HCT116 (cell line): Measurements from ENCODE around the gene DHX58. TPM values are rescaled to one million over a fixed set of nuclear protein-coding genes. Genes with fewer than 3 reads are reported as not detected.
A peak's percentile ranks its signal among the peaks of the same experiment; 100 is the strongest.

ENCODE experiments used
- ATAC-seq: fragments of 200-7000 bp; cut with Tn5 transposase; 2 replicates; pipeline ENCODE4 v1.9.1; 2020; ENCODE audit warnings: mild to moderate bottlenecking, moderate library complexity
- BruUV-seq: library from RNA; stranded (reverse); fragments of 400-500 nt; replicated peaks from 2 replicates; lab custom pipeline; 2021; lab: Mats Ljungman, UMichigan
- CTCF ChIA-PET: fragments of 300-600 bp; sonication (Branson Sonifier 250); formaldehyde crosslinking; loops from one replicate; lab custom pipeline; 2021; ENCODE audit warnings: antibody characterized with exemption; lab: Charles Lee
- POLR2A ChIA-PET: fragments of 300-600, 350-600 bp; sonication (Branson Sonifier 250); formaldehyde crosslinking; loops from one replicate; lab custom pipeline; 2021; ENCODE audit warnings: antibody characterized with exemption; lab: Charles Lee
- RAD21 ChIA-PET, 2 experiments: fragments of 300-600 bp; sonication (Branson Sonifier 250); formaldehyde crosslinking; loops; one replicate each; lab custom pipeline; 2023; ENCODE audit warnings: low total read pairs in 2 of 2; ENCODE audit not compliant: uncharacterized antibody in 2 of 2, unreplicated experiment in 2 of 2, low non-redundant PET in 1 of 2; lab: Charles Lee
- DNase-seq: peaks from one replicate; pipeline ENCODE4 v3.0.0-alpha.2; 2010; ENCODE audit warnings: low read depth, low spot score
- H2AFZ ChIP-seq: fragments of 200-600 bp; shearing (Covaris generic), sonication (generic); 2 replicates; pipeline ENCODE4 v1.6.1; 2017; ENCODE audit warnings: low read depth, mixed run types, mixed read lengths, antibody characterized with exemption, low read length; ENCODE audit not compliant: poor library complexity, severe bottlenecking
- H3K27ac ChIP-seq: 2 replicates; pipeline ENCODE4 v1.5.1; 2012; ENCODE audit warnings: low read depth, low read length
- H3K27me3 ChIP-seq: fragments of 200-600 bp; sonication (generic); 2 replicates; pipeline ENCODE4 v1.6.1; 2016; ENCODE audit warnings: mixed run types, low read length, mixed read lengths; ENCODE audit not compliant: insufficient read depth
- H3K36me3 ChIP-seq, 2 experiments: fragments of 200-500 bp in 1 of 2; fragments of 200-600 bp in 1 of 2; sonication (Bioruptor generic) in 1 of 2; sonication (generic) in 1 of 2; 2 replicates each; pipeline versions ENCODE4 v1.5.1 to v1.6.1; 2014 to 2016; ENCODE audit warnings: low read length in 2 of 2, inconsistent platforms in 1 of 2, mixed read lengths in 1 of 2, mixed run types in 1 of 2; ENCODE audit not compliant: insufficient read depth in 2 of 2, control insufficient read depth in 1 of 2
- H3K4me1 ChIP-seq, 2 experiments: fragments of 200-600 bp in 1 of 2; sonication (generic) in 1 of 2; 2 replicates each; pipeline versions ENCODE4 v1.5.1 to v1.6.1; 2012 to 2017; ENCODE audit warnings: low read length in 2 of 2, inconsistent platforms in 1 of 2, mild to moderate bottlenecking in 1 of 2, mixed read lengths in 1 of 2, mixed run types in 1 of 2, moderate library complexity in 1 of 2; ENCODE audit not compliant: insufficient read depth in 2 of 2, control insufficient read depth in 1 of 2
- H3K4me2 ChIP-seq: fragments of 200-600 bp; sonication (generic); 2 replicates; pipeline ENCODE4 v1.6.1; 2017; ENCODE audit warnings: mixed run types, low read length, mixed read lengths
- H3K4me3 ChIP-seq, 2 experiments: fragments of 200-600 bp in 1 of 2; sonication (generic) in 1 of 2; replicated peaks in 1 of 2; 2 replicates each; pipeline ENCODE4 v1.5.1; 2011 to 2016; ENCODE audit warnings: low read length in 2 of 2, control low read depth in 1 of 2, low read depth in 1 of 2, mild to moderate bottlenecking in 1 of 2, mixed read lengths in 1 of 2, mixed run types in 1 of 2
- H3K79me2 ChIP-seq: fragments of 200-600 bp; sonication (generic); 2 replicates; pipeline ENCODE4 v1.6.1; 2017; ENCODE audit warnings: mild to moderate bottlenecking, mixed run types, low read length, moderate library complexity, mixed read lengths; ENCODE audit not compliant: insufficient read depth
- H3K9ac ChIP-seq: fragments of 200-600 bp; sonication (generic); 2 replicates; pipeline ENCODE4 v1.6.1; 2016; ENCODE audit warnings: low read length, mixed read lengths
- H3K9me2 ChIP-seq: fragments of 200-600 bp; sonication (generic), shearing (Covaris generic); 2 replicates; pipeline ENCODE4 v1.6.1; 2017; ENCODE audit warnings: mixed run types, mild to moderate bottlenecking, moderate library complexity; ENCODE audit not compliant: insufficient read depth
- H3K9me3 ChIP-seq, 2 experiments: fragments of 200-500 bp in 1 of 2; fragments of 200-600 bp in 1 of 2; sonication (Bioruptor generic) in 1 of 2; sonication (generic) in 1 of 2; 2 replicates each; pipeline ENCODE4 v1.6.1; 2014 to 2017; ENCODE audit warnings: low read length in 2 of 2, mixed read lengths in 2 of 2, inconsistent platforms in 1 of 2, low read depth in 1 of 2, mild to moderate bottlenecking in 1 of 2, mixed run types in 1 of 2, moderate library complexity in 1 of 2; ENCODE audit not compliant: control insufficient read depth in 1 of 2, insufficient read depth in 1 of 2
- H4K20me1 ChIP-seq: fragments of 200-600 bp; sonication (generic), shearing (Covaris generic); 2 replicates; pipeline ENCODE4 v1.6.1; 2017; ENCODE audit warnings: mixed run types, mild to moderate bottlenecking, moderate library complexity; ENCODE audit not compliant: insufficient read depth
- EGR1 ChIP-seq: IDR thresholded peaks from 2 replicates; pipeline ENCODE4 v1.6.1; 2012; ENCODE audit warnings: low read depth
- ELF1 ChIP-seq: IDR thresholded peaks from 2 replicates; pipeline ENCODE4 v1.6.1; 2012; ENCODE audit warnings: low read depth, borderline replicate concordance
- EZH2 ChIP-seq: fragments of 200-600 bp; sonication (generic); IDR thresholded peaks from 2 replicates; pipeline ENCODE4 v1.6.1; 2017; ENCODE audit warnings: antibody characterized with exemption, mixed run types
- EZH2phosphoT487 ChIP-seq: fragments of 200-600 bp; IDR thresholded peaks from 2 replicates; pipeline ENCODE4 v1.6.1; 2018; ENCODE audit warnings: antibody characterized with exemption, borderline replicate concordance
- JUND ChIP-seq: IDR thresholded peaks from 2 replicates; pipeline ENCODE4 v1.6.1; 2012
- POLR2A ChIP-seq: IDR thresholded peaks from 2 replicates; pipeline ENCODE4 v1.7.0; 2011; ENCODE audit warnings: borderline replicate concordance; ENCODE audit not compliant: insufficient read depth, insufficient read length; ENCODE audit errors: extremely low read depth
- POLR2AphosphoS5 ChIP-seq: IDR thresholded peaks from 2 replicates; pipeline ENCODE4 v1.6.1; 2011; ENCODE audit warnings: mild to moderate bottlenecking, low read depth, low read length, moderate library complexity
- SIN3A ChIP-seq: IDR thresholded peaks from 2 replicates; pipeline ENCODE4 v1.6.1; 2012; ENCODE audit warnings: low read depth
- SP1 ChIP-seq: IDR thresholded peaks from 2 replicates; pipeline ENCODE4 v1.6.1; 2012; ENCODE audit warnings: low read depth
- SRF ChIP-seq: IDR thresholded peaks from 2 replicates; pipeline ENCODE4 v1.6.1; 2012; ENCODE audit warnings: low read depth
- TCF7L2 ChIP-seq: IDR thresholded peaks from 2 replicates; pipeline ENCODE4 v1.7.0; 2011; ENCODE audit warnings: borderline replicate concordance, inconsistent platforms; ENCODE audit not compliant: insufficient read depth, insufficient read length; ENCODE audit errors: extremely low read depth
- ZBTB33 ChIP-seq: IDR thresholded peaks from 2 replicates; pipeline ENCODE4 v1.6.1; 2011; ENCODE audit warnings: mild to moderate bottlenecking, low read length, moderate library complexity; ENCODE audit not compliant: insufficient replicate concordance; ENCODE audit errors: extremely low read depth
- ZNF274 ChIP-seq: fragments of 200-500 bp; sonication (Bioruptor generic); IDR thresholded peaks from 2 replicates; pipeline ENCODE4 v1.6.1; 2014; ENCODE audit warnings: mild to moderate bottlenecking, low read depth, low read length, inconsistent platforms
- intact Hi-C: fragments of 100-400 bp; cut with micrococcal nuclease; formaldehyde crosslinking; loops from 2 replicates; pipeline ENCODE4 v1.10.0; 2022
- total RNA-seq: library from RNA; stranded (reverse); gene quantifications from one replicate; pipeline ENCODE4 v1.2.1, GENCODE V29; 2021; ENCODE audit not compliant: unreplicated experiment
- TF ChIP-seq, protein P1 (sequence below): IDR thresholded peaks from 2 replicates; pipeline ENCODE4 v1.6.1; 2012
- TF ChIP-seq, protein P2 (sequence below), 3 experiments: fragments of 200-600 bp in 1 of 3; sonication (generic) in 1 of 3; IDR thresholded peaks in 2 of 3; conservative IDR thresholded peaks in 1 of 3; 2 replicates each; pipeline ENCODE4 v1.5.1; 2012 to 2017; ENCODE audit warnings: low read depth in 2 of 3, low read length in 2 of 3, antibody characterized with exemption in 1 of 3, borderline replicate concordance in 1 of 3, control low read depth in 1 of 3, mild to moderate bottlenecking in 1 of 3, mixed read lengths in 1 of 3, mixed run types in 1 of 3, moderate library complexity in 1 of 3; ENCODE audit not compliant: insufficient read depth in 1 of 3
- TF ChIP-seq, protein P3 (sequence below): IDR thresholded peaks from 2 replicates; pipeline ENCODE4 v1.6.1; 2012

The DHX58 gene
- total RNA-seq, 1 experiment from 2014 or later, result 1.2 TPM

DNA sequence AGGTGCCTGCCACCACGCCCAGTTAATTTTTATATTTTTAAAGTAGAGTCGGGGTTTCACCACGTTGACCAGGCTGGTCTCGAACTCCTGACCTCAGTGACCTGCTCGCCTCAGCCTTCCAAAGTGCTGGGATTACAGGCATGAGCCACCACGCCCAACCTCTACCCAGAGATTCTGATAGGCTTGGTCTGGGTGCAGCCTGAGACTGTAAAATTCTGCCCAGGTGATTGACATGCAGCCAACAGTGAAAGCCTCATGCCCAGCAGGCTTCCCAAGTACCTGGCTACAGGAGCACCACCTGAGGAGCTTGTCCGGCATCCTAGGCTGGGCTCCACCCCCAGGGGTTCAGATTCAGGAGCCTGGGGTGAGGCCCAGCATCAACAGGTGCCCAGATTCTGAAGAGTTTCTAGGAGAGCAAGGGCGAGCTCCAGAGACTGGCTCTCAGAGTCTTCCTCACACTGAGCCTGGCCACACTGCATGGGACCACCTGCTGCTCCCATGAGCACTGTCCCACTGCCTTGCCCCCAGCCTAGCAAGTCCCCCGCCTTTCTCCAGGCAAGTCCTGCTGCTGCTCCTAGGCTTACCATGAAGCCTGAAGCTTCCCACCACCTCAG, 30.9 kb downstream of the DHX58 start:
- CTCF ChIA-PET, result no interaction called here

More for the DNA sequence above, 30.9 kb downstream of the DHX58 start:
- Histone ChIP-seq H3K9ac (no peak overlapping the region), H3K36me3 (no peaks in the 10 kb centered on the region), H3K4me3 (no peak overlapping the region), H3K79me2 (no peaks in the 10 kb centered on the region), H3K27ac (no peak overlapping the region), H4K20me1 (no peaks in the 10 kb centered on the region), H3K9me3 (no peaks in the 10 kb centered on the region), H3K4me1 (peaks cover 11 to 21% of the 10 kb centered on the region in 2 experiments; a peak in 3 of 4 replicates), H2AFZ (no peak overlapping the region), H3K27me3 (no peaks in the 10 kb centered on the region), H3K9me2 (no peaks in the 10 kb centered on the region), H3K4me2 (peak overlapping the region; percentile 56)
- BruUV-seq, result no TSS peak
- DNase-seq, result no peak
- intact Hi-C loops, result no loop called here
- POLR2A ChIA-PET, result no interaction called here
- peak; percentile 52 for ATAC-seq
- RAD21 ChIA-PET, result no interaction called here
- no peak for TF ChIP-seq POLR2A
- TF ChIP-seq SRF, result no peak
- no peak for TF ChIP-seq SIN3A
- TF ChIP-seq ZBTB33, result no peak
- TF ChIP-seq POLR2AphosphoS5, result no peak
- TF ChIP-seq EZH2, result no peak
- TF ChIP-seq EGR1, result no peak
- TF ChIP-seq JUND, result no peak
- TF ChIP-seq, protein P1, sequence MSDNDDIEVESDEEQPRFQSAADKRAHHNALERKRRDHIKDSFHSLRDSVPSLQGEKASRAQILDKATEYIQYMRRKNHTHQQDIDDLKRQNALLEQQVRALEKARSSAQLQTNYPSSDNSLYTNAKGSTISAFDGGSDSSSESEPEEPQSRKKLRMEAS, result no peak
- TF ChIP-seq SP1, result no peak
- TF ChIP-seq, protein P2, sequence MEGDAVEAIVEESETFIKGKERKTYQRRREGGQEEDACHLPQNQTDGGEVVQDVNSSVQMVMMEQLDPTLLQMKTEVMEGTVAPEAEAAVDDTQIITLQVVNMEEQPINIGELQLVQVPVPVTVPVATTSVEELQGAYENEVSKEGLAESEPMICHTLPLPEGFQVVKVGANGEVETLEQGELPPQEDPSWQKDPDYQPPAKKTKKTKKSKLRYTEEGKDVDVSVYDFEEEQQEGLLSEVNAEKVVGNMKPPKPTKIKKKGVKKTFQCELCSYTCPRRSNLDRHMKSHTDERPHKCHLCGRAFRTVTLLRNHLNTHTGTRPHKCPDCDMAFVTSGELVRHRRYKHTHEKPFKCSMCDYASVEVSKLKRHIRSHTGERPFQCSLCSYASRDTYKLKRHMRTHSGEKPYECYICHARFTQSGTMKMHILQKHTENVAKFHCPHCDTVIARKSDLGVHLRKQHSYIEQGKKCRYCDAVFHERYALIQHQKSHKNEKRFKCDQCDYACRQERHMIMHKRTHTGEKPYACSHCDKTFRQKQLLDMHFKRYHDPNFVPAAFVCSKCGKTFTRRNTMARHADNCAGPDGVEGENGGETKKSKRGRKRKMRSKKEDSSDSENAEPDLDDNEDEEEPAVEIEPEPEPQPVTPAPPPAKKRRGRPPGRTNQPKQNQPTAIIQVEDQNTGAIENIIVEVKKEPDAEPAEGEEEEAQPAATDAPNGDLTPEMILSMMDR (IDR thresholded peaks at IDR 0.05 in 2 of 3, conservative IDR thresholded peaks at IDR 0.05 in 1 of 3; ENCODE audit: borderline replicate concordance in 1 of 3, insufficient read depth in 1 of 3, low read depth in 2 of 3, low read length in 2 of 3), result no peak
- no peak for TF ChIP-seq ELF1
- TF ChIP-seq EZH2phosphoT487, result no peak
- TF ChIP-seq, protein P3, sequence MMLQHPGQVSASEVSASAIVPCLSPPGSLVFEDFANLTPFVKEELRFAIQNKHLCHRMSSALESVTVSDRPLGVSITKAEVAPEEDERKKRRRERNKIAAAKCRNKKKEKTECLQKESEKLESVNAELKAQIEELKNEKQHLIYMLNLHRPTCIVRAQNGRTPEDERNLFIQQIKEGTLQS, result no peak
- TF ChIP-seq ZNF274, result no peak
- no peak for TF ChIP-seq TCF7L2
